GM19238 (cell line): ENCODE results near the gene PRKAG3.
"Not testable (repeated sequence)": the region's sequence is repeated elsewhere in the genome, so short reads cannot be mapped to it uniquely, and the experiment has no call there.

ENCODE experiments used
- DNase-seq: peaks from one replicate; pipeline ENCODE4 v3.0.0; 2011; ENCODE audit warnings: low spot score; ENCODE audit not compliant: insufficient read length

Gene PRKAG3

DNA sequence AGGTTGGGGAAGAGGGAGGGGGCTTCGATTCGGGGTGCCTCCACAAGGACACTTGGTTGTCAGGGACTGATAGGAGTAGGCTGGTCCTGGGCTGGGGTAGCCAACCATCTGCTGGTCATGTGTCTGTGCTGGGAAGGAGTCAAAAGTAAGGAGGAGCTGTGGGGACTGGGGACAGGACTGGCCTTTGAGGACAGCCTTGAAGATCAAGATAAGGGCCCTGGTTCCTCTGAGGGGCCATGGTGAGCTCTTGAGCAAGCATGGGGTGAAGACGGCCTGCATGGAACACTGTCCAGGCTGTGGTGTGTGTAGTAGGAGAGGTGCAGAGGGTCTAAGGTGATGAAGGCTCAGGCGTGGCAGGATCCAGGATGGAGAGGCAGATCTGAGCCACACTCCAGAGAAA lies 47.9 kb downstream of the PRKAG3 start:
- DNase-seq = no peak

- no peak for DNase-seq
Observed at GRCh38 chr2:218782528-218782844, 49.1 kb downstream of the PRKAG3 start.

- DNase-seq = no peak
Observed at GRCh38 chr2:218781691-218782527, 49.7 kb downstream of the PRKAG3 start, which contains the start of gene CYP27A1. CYP27A1 (plus strand) TSS chr2:218782147; CDS start chr2:218782183, 36 bp downstream.

DNA sequence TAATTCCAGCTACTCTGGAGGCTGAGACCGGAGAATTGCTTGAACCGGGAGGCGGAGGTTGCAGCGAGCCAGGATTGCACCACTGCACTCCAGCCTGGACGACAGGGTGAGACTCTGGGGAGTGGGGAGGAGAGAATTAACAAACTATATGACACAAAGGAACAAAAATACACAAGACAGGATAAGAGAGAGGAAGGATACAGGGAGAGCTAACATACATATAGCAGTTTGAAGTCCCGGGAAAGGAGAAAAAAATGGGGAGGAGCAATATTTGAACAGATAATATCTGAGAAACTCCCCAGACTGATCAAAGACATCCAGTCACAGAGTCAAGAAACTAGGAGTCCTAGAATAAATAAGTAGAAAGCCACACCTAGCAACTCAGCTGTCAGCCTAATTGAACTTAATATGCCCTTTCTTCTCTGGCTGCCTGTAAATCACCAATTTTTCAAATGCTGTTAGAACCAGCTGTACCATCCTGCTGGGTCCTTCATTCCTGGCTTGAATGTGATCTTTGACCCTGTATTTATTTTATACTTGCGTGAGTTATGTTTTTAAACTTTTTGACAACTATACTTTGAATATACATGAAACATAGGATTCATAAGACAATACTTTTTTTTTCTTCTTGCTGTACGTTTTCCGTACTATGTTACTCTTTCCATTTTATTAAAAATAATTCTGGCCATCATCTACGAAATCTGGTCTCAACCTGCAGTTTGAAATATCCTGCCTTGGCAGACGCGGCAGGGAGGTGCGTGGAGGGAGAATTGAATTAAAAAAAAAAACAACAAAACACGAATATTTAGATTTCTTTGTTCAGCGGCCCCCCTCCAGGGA lies 50.5 kb downstream of the PRKAG3 start:
- no peak for DNase-seq

GRCh38 chr2:218780046-218780445 lies 51.6 kb downstream of the PRKAG3 start:
- DNase-seq = no peak

DNA sequence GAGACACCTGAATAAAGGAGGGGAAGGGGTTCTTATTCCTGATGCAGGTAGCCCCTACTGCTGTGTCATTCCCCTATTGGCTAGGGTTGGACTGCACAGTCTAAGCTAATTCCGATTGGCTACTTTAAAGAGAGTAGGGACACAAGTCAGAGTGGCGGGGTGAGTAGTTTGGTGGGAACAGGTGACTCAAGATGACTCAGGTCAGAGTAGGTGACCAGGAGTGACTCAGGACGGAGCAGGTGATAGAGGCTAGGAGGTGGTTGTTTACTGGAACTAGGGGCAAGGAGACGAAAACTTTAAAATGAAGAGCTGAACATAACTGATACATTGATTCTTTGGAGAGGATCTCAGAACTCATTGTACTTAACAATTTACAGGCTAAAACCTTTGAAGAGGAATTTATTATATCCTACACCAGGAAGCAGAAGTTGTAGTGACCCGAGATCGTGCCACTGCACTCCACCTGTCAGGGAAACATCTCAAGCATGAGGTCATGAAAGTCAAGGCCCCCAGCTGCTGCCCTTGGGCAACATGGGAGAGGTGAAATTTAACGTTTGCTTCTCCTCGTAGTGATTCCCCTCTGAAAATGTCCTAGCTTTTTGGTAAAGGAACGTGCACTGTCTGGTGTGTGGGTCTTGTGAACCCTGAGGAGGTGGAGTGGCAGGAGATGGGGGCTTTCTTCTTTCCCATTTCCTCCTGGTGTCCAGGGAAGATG lies 54.2 kb downstream of the PRKAG3 start:
- no peak for DNase-seq

DNA sequence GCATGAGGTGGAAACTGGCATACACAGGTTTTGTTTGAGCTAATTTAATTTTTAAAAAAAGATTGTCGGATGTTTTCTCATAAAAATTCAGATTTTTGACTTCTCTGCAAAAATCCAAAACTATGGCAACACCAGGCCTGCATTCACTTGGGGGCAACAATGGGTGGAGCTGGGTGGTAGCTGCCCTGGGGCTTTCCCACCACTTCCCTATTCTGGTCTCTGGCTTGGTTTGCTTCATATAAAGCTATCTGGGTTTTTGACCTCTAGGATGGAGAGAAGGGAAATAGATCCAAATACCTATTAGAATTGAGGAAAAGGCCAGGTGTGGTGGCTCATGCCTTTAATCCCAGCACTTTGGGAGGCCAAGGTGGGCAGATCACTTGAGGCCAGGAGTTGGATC lies 55.1 kb downstream of the PRKAG3 start:
- DNase-seq = no peak

DNA sequence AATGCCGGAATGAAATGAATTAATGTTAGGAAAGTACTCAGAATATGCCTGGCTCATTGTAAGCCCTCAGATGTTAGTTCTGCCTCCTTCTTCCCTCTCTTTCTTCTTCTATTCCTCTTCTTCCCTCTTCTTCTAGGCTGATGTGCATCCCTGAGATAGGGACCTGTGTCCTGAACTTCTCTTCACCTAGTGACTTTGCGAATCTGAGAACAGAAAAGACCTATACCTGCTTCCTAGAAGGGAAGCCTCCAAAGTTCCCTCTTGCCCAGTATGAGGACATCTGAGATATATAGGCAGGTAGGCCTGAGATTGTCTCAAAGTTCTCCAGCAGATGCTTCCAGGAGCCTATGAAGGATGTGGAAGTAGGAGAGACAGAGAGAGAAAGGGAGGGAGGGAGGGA lies 57.7 kb downstream of the PRKAG3 start:
- no peak for DNase-seq

DNA sequence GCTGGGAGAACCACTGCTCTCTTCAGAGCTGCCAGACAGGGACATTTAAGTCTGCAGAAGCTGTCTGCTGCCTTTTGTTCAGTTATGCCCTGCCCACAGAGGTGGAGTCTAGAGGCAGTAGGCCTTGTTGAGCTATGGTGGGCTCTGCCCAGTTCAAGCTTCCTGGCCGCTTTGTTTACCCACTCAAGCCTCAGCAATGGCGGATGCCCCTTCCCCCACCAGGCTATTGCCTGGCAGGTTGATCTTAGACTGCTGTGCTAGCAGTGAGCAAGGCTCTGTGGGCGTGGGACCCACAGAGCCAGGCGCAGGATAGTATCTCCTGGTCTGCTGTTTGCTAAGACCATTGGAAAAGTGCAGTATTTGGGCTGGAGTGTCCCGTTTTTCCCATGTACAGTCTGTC lies 58.8 kb downstream of the PRKAG3 start:
- not testable (repeated sequence) for DNase-seq
